H1 (cell line): ENCODE data around the gene SLC13A4. TPM values are rescaled to one million over a fixed set of nuclear protein-coding genes. Genes with fewer than 3 reads are reported as not detected.

ENCODE experiments used
- CTCF ChIA-PET: fragments of 300-600 bp; sonication (Branson Sonifier 250); formaldehyde crosslinking; loops from one replicate; lab custom pipeline; 2021; ENCODE audit not compliant: partially characterized antibody; lab: Charles Lee
- POLR2A ChIA-PET: fragments of 300-600 bp; sonication (Branson Sonifier 250); formaldehyde crosslinking; loops from one replicate; lab custom pipeline; 2021; ENCODE audit warnings: inconsistent platforms; ENCODE audit not compliant: partially characterized antibody; lab: Charles Lee
- DNase-seq, 2 experiments: peaks; one replicate each; pipeline versions ENCODE4 v3.0.0 to v3.0.0-alpha.2; 2010 to 2022; ENCODE audit warnings: low spot score in 2 of 2, low read depth in 1 of 2, mixed read lengths in 1 of 2
- FAIRE-seq: peaks from 2 replicates; lab custom pipeline; 2011; peaks lifted over from hg19 to GRCh38; lab: Jason Lieb, UNC
- H2AFZ ChIP-seq: 2 replicates; pipeline ENCODE4 v1.8.1; 2012; ENCODE audit warnings: low read length, inconsistent platforms
- H2AK5ac ChIP-seq: 2 replicates; pipeline ENCODE4 v1.6.1; 2013; ENCODE audit warnings: low read depth, low read length
- H2BK120ac ChIP-seq: replicated peaks from 2 replicates; pipeline ENCODE3; 2013; ENCODE audit warnings: low read depth, low read length, inconsistent platforms
- H2BK12ac ChIP-seq: 2 replicates; pipeline ENCODE4 v1.6.1; 2013; ENCODE audit warnings: low read depth, low read length
- H2BK15ac ChIP-seq: 2 replicates; pipeline ENCODE4 v1.6.1; 2013; ENCODE audit warnings: low read length
- H2BK20ac ChIP-seq: 2 replicates; pipeline ENCODE4 v1.6.1; 2013; ENCODE audit warnings: low read length
- H2BK5ac ChIP-seq: 2 replicates; pipeline ENCODE4 v1.6.1; 2013; ENCODE audit warnings: low read depth, low read length
- H3K14ac ChIP-seq: 2 replicates; pipeline ENCODE4 v1.6.1; 2013; ENCODE audit warnings: inconsistent platforms; ENCODE audit not compliant: insufficient read length
- H3K18ac ChIP-seq: 2 replicates; pipeline ENCODE4 v1.6.1; 2013; ENCODE audit warnings: low read length; ENCODE audit errors: extremely low read depth
- H3K23ac ChIP-seq: 2 replicates; pipeline ENCODE4 v1.6.1; 2013; ENCODE audit warnings: inconsistent platforms; ENCODE audit not compliant: insufficient read length
- H3K23me2 ChIP-seq: 2 replicates; pipeline ENCODE4 v1.6.1; 2013; ENCODE audit warnings: low read depth, low read length
- H3K27ac ChIP-seq: 2 replicates; pipeline ENCODE4 v1.6.1; 2011; ENCODE audit warnings: low read depth, low read length, inconsistent platforms
- H3K27me3 ChIP-seq, 4 experiments: replicated peaks in 1 of 4; 1 replicate in 1 of 4; 2 replicates in 3 of 4; pipeline versions ENCODE4 v1.6.1 to v1.8.1; 2011 to 2013; ENCODE audit warnings: low read length in 3 of 4, mild to moderate bottlenecking in 3 of 4, inconsistent platforms in 2 of 4, mixed read lengths in 2 of 4, moderate library complexity in 1 of 4; ENCODE audit not compliant: control insufficient read depth in 3 of 4, insufficient read depth in 3 of 4; ENCODE audit errors: extremely low read depth in 1 of 4
- H3K36me3 ChIP-seq, 4 experiments: 2 replicates each; pipeline versions ENCODE4 v1.6.1 to v1.8.1; 2011 to 2013; ENCODE audit warnings: mild to moderate bottlenecking in 4 of 4, low read length in 3 of 4, moderate library complexity in 2 of 4, control low read depth in 1 of 4, inconsistent platforms in 1 of 4; ENCODE audit not compliant: insufficient read depth in 4 of 4, control insufficient read depth in 2 of 4
- H3K4ac ChIP-seq: replicated peaks from 2 replicates; pipeline ENCODE3; 2013; ENCODE audit warnings: low read length, low read depth, mixed read lengths, inconsistent platforms; ENCODE audit not compliant: insufficient read length
- H3K4me1 ChIP-seq, 4 experiments: replicated peaks in 1 of 4; 1 replicate in 1 of 4; 2 replicates in 3 of 4; pipeline versions ENCODE4 v1.6.1 to v1.8.1; 2011 to 2013; ENCODE audit warnings: low read length in 3 of 4, inconsistent platforms in 2 of 4, mixed read lengths in 1 of 4; ENCODE audit not compliant: insufficient read depth in 4 of 4, control insufficient read depth in 3 of 4
- H3K4me2 ChIP-seq, 2 experiments: 2 replicates each; pipeline versions ENCODE4 v1.6.1 to v1.8.1; 2011 to 2013; ENCODE audit warnings: low read depth in 2 of 2, low read length in 2 of 2, control low read depth in 1 of 2, inconsistent platforms in 1 of 2, mild to moderate bottlenecking in 1 of 2; ENCODE audit not compliant: insufficient read depth in 1 of 2
- H3K4me3 ChIP-seq, 4 experiments: fragments of 200-600, 300-600 bp in 1 of 4; sonication (generic), shearing (Covaris generic), sonication (Bioruptor Twin) in 1 of 4; 2 replicates each; pipeline versions ENCODE4 v1.5.1 to v1.8.1; 2011 to 2016; ENCODE audit warnings: low read length in 4 of 4, low read depth in 3 of 4, control low read depth in 2 of 4, inconsistent platforms in 2 of 4, mild to moderate bottlenecking in 2 of 4, mixed read lengths in 1 of 4, moderate library complexity in 1 of 4; ENCODE audit not compliant: insufficient read depth in 2 of 4; ENCODE audit errors: extremely low read depth in 1 of 4
- H3K56ac ChIP-seq: replicated peaks from 2 replicates; pipeline ENCODE3; 2013; ENCODE audit warnings: low read depth, mild to moderate bottlenecking, mixed read lengths, low read length, inconsistent platforms; ENCODE audit not compliant: insufficient read length
- H3K79me1 ChIP-seq: 2 replicates; pipeline ENCODE4 v1.6.1; 2013; ENCODE audit warnings: low read depth, low read length, control low read depth
- H3K79me2 ChIP-seq, 2 experiments: 2 replicates each; pipeline versions ENCODE4 v1.6.1 to v1.8.1; 2012 to 2013; ENCODE audit warnings: low read length in 2 of 2, mild to moderate bottlenecking in 2 of 2, inconsistent platforms in 1 of 2; ENCODE audit not compliant: insufficient read depth in 2 of 2, control insufficient read depth in 1 of 2
- H3K9ac ChIP-seq, 4 experiments: replicated peaks in 1 of 4; 1 replicate in 1 of 4; 2 replicates in 3 of 4; pipeline versions ENCODE4 v1.6.1 to v1.8.1; 2011 to 2013; ENCODE audit warnings: low read depth in 3 of 4, low read length in 3 of 4, control low read depth in 2 of 4, mild to moderate bottlenecking in 2 of 4, moderate library complexity in 2 of 4, inconsistent platforms in 1 of 4; ENCODE audit errors: extremely low read depth in 1 of 4
- H3K9me3 ChIP-seq, 2 experiments: 2 replicates each; pipeline versions ENCODE4 v1.6.1 to v1.8.1; 2012 to 2013; ENCODE audit warnings: mild to moderate bottlenecking in 2 of 2, moderate library complexity in 2 of 2, control low read depth in 1 of 2, inconsistent platforms in 1 of 2, low read depth in 1 of 2, low read length in 1 of 2, mixed read lengths in 1 of 2; ENCODE audit not compliant: insufficient read depth in 2 of 2
- H4K20me1 ChIP-seq, 2 experiments: replicated peaks in 1 of 2; 2 replicates each; pipeline versions ENCODE3 to v1.8.1; 2011 to 2013; ENCODE audit warnings: inconsistent platforms in 2 of 2, low read length in 2 of 2, mild to moderate bottlenecking in 1 of 2; ENCODE audit not compliant: insufficient read depth in 2 of 2, control insufficient read depth in 1 of 2
- H4K5ac ChIP-seq: 2 replicates; pipeline ENCODE4 v1.6.1; 2013; ENCODE audit warnings: low read length, low read depth, mixed read lengths, inconsistent platforms; ENCODE audit not compliant: insufficient read length
- H4K8ac ChIP-seq: 2 replicates; pipeline ENCODE4 v1.8.0; 2013; ENCODE audit warnings: mild to moderate bottlenecking, moderate library complexity, low read length, inconsistent platforms; ENCODE audit not compliant: insufficient read depth; ENCODE audit errors: extremely low read depth
- H4K91ac ChIP-seq: replicated peaks from 2 replicates; pipeline ENCODE3; 2013; ENCODE audit warnings: low read length, mixed read lengths, inconsistent platforms; ENCODE audit not compliant: insufficient read length
- ASH2L ChIP-seq: fragments of 200-600, 300-600 bp; sonication (generic); IDR thresholded peaks from one replicate; pipeline ENCODE4 v1.7.1; 2017; ENCODE audit warnings: low read length
- BRCA1 ChIP-seq: IDR thresholded peaks from 2 replicates; pipeline ENCODE4 v1.6.1; 2012; ENCODE audit warnings: low read depth, low read length, improper control_type of control experiment
- CHD1 ChIP-seq: IDR thresholded peaks from 2 replicates; pipeline ENCODE4 v1.6.1; 2012; ENCODE audit warnings: low read depth, low read length, improper control_type of control experiment
- KDM4A ChIP-seq: IDR thresholded peaks from one replicate; pipeline ENCODE4 v1.7.1; 2012; ENCODE audit warnings: low read depth, mild to moderate bottlenecking, moderate library complexity, low read length, inconsistent platforms; ENCODE audit not compliant: severe bottlenecking
- RNF2 ChIP-seq: fragments of 200-900, 300-1000 bp; sonication (generic); IDR thresholded peaks from 2 replicates; pipeline ENCODE4 v1.7.1; 2016; ENCODE audit warnings: borderline replicate concordance, low read depth, mild to moderate bottlenecking, antibody characterized with exemption, low read length; ENCODE audit not compliant: poor library complexity, severe bottlenecking; ENCODE audit errors: missing control alignments
- SP2 ChIP-seq: IDR thresholded peaks from 2 replicates; pipeline ENCODE4 v1.6.1; 2012; ENCODE audit warnings: mild to moderate bottlenecking, low read length, inconsistent platforms
- WGBS, 2 experiments: shearing (Covaris generic) in 1 of 2; methylation state at CpG; one replicate each; pipeline versions ENCODE4 v1.1.6 to v1.1.7; 2013 to 2015; ENCODE audit warnings: low lambda C conversion rate in 2 of 2, mixed read lengths in 2 of 2, inconsistent platforms in 1 of 2, low coverage in 1 of 2, missing lambda C conversion rate in 1 of 2; ENCODE audit not compliant: insufficient replicate concordance in 2 of 2, insufficient coverage in 1 of 2, insufficient read length in 1 of 2; ENCODE audit errors: extremely low coverage in 1 of 2, missing lambda C conversion rate in 1 of 2; 5-methylcytosine and 5-hydroxymethylcytosine counted together
- polyA plus RNA-seq, 7 experiments: library from polyadenylated mRNA; depleted of rRNA in 3 of 7; stranded (reverse) in 5 of 7; unstranded in 2 of 7; fragments of >200 nt in 5 of 7; fragments of 200-250 nt in 2 of 7; gene quantifications; 1 replicate in 5 of 7; 2 replicates in 1 of 7; 4 replicates in 1 of 7; pipeline versions ENCODE4 v1.2.1 to v1.2.3, GENCODE V29; 2011 to 2013; ENCODE audit warnings: missing spikeins in 2 of 7, mixed read lengths in 2 of 7
- total RNA-seq: library from RNA; stranded (reverse); fragmentation: NEBNext Ultra II Directional; extraction: Animal tissue kit (Norgen Biotek cat#: 25700); gene quantifications from 2 replicates; pipeline ENCODE4 v1.2.1, GENCODE V29; 2021
- TF ChIP-seq, protein P1 (sequence below): IDR thresholded peaks from 2 replicates; pipeline ENCODE4 v1.6.1; 2011; ENCODE audit warnings: low read length, improper control_type of control experiment
- TF ChIP-seq, protein P2 (sequence below): IDR thresholded peaks from 2 replicates; pipeline ENCODE4 v1.6.1; 2011; ENCODE audit warnings: low read depth, mild to moderate bottlenecking, low read length; ENCODE audit not compliant: insufficient read depth
- TF ChIP-seq, protein P3 (sequence below), 3 experiments: IDR thresholded peaks; 1 replicate in 2 of 3; 2 replicates in 1 of 3; pipeline versions ENCODE4 v1.5.1 to v1.6.1; 2011; ENCODE audit warnings: low read length in 3 of 3, mild to moderate bottlenecking in 3 of 3, inconsistent platforms in 2 of 3, low read depth in 1 of 3, moderate library complexity in 1 of 3; ENCODE audit not compliant: insufficient read depth in 1 of 3; ENCODE audit errors: control extremely low read depth in 1 of 3

SLC13A4 gene
- total and polyA plus RNA-seq, 2 of the 8 experiments (the other 6 are each of a cell fraction or from before 2014, with no cell fraction given), result 3.9 to 7.5 TPM

DNA sequence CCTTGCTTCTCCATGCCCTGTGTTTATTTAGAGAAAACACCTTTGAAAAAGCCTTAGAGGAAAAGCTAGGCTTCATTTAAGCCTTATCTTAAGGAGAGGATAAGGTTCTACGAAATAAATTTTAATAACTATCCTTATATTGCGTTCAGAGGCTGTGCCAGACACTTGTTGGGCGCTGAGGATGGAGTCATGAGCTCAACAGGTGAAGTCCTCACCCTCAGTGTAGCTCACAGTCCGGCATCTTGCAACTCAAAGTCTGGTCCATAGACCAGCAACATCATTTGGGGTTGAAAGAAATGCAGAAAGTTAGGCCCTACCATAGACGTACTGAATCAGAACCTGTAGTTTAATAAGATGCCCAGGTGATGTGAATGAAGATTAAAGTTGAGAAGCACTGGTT lies 69.4 kb downstream of the SLC13A4 start:
- Histone ChIP-seq H2AFZ (peak overlapping the region; percentile 13; the same call in 1 of the 2 replicates), H4K8ac (no peak overlapping the region), H2AK5ac (no peak overlapping the region), H3K79me1 (no peaks in the 10 kb centered on the region), H2BK12ac (no peak overlapping the region), H3K4me3 (no peak overlapping the region), H4K20me1 (no peaks in the 10 kb centered on the region), H3K36me3 (no peaks in the 10 kb centered on the region), H3K23ac (no peak overlapping the region), H3K9ac (no peak overlapping the region), H2BK120ac (no peak overlapping the region), H3K23me2 (peaks cover 2% of the 10 kb centered on the region; the same call in 1 of the 2 replicates), H2BK15ac (no peak overlapping the region), H3K4ac (no peak overlapping the region), H2BK5ac (no peak overlapping the region), H3K56ac (no peak overlapping the region), H2BK20ac (no peak overlapping the region), H3K9me3 (no peaks in the 10 kb centered on the region), H3K27ac (no peak overlapping the region), H4K91ac (no peak overlapping the region), H3K18ac (no peak overlapping the region), H3K79me2 (peaks cover 0 to 12% of the 10 kb centered on the region in 2 experiments; a peak in 3 of 4 replicates), H3K4me1 (no peaks in the 10 kb centered on the region; a peak in 2 of 7 replicates), H3K14ac (no peak overlapping the region), H3K4me2 (no peak overlapping the region), H4K5ac (no peak overlapping the region), H3K27me3 (no peaks in the 10 kb centered on the region)
- POLR2A ChIA-PET, result interaction anchor here (1.5 kb wide), 1 partner anchor 96 kb away, joined by 3 read pairs; no protein-coding TSS in a partner anchor
- no peak for DNase-seq
- FAIRE-seq, result no peak
- WGBS, 2 experiments, result 89% methylated on average over 5 of the region's 5 CpGs; no CpG with 5 or more reads in 1 of the 2 experiments
- CTCF ChIA-PET, result interaction anchor here (0.5 to 4.6 kb wide), 3 partner anchors 14 to 296 kb away, joined by 4 to 38 read pairs (median 5); no protein-coding TSS in a partner anchor
- TF ChIP-seq, protein P1, sequence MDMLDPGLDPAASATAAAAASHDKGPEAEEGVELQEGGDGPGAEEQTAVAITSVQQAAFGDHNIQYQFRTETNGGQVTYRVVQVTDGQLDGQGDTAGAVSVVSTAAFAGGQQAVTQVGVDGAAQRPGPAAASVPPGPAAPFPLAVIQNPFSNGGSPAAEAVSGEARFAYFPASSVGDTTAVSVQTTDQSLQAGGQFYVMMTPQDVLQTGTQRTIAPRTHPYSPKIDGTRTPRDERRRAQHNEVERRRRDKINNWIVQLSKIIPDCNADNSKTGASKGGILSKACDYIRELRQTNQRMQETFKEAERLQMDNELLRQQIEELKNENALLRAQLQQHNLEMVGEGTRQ, result no peak
- TF ChIP-seq SP2 (no peak), BRCA1 (no peak), KDM4A (no peak), CHD1 (no peak), ASH2L (no peak), RNF2 (no peak)
- TF ChIP-seq, protein P2, sequence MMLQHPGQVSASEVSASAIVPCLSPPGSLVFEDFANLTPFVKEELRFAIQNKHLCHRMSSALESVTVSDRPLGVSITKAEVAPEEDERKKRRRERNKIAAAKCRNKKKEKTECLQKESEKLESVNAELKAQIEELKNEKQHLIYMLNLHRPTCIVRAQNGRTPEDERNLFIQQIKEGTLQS, result no peak
- TF ChIP-seq, protein P3, sequence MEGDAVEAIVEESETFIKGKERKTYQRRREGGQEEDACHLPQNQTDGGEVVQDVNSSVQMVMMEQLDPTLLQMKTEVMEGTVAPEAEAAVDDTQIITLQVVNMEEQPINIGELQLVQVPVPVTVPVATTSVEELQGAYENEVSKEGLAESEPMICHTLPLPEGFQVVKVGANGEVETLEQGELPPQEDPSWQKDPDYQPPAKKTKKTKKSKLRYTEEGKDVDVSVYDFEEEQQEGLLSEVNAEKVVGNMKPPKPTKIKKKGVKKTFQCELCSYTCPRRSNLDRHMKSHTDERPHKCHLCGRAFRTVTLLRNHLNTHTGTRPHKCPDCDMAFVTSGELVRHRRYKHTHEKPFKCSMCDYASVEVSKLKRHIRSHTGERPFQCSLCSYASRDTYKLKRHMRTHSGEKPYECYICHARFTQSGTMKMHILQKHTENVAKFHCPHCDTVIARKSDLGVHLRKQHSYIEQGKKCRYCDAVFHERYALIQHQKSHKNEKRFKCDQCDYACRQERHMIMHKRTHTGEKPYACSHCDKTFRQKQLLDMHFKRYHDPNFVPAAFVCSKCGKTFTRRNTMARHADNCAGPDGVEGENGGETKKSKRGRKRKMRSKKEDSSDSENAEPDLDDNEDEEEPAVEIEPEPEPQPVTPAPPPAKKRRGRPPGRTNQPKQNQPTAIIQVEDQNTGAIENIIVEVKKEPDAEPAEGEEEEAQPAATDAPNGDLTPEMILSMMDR (IDR thresholded peaks at IDR 0.05; ENCODE audit: control extremely low read depth in 1 of 3, insufficient read depth in 1 of 3, low read depth in 1 of 3, low read length in 3 of 3), result no peak
